Fibroblast of the aortic adventitia (primary cell): ENCODE results near the gene KBTBD2. TPM values are rescaled to one million over a fixed set of nuclear protein-coding genes. Genes with fewer than 3 reads are reported as not detected.
A peak's percentile ranks its signal among the peaks of the same experiment; 100 is the strongest.

ENCODE experiments used
- DNase-seq: peaks from one replicate; pipeline ENCODE4 v3.0.0-alpha.2; 2010; ENCODE audit warnings: low read depth
- H3K4me3 ChIP-seq: 2 replicates; pipeline ENCODE4 v1.5.1; 2011; ENCODE audit warnings: low read depth, mild to moderate bottlenecking, control low read depth, low read length, moderate library complexity
- CTCF ChIP-seq: IDR thresholded peaks from 2 replicates; pipeline ENCODE4 v1.5.1; 2011; ENCODE audit warnings: mild to moderate bottlenecking, low read length, control low read depth, inconsistent platforms; ENCODE audit not compliant: insufficient read depth
- total RNA-seq: library from RNA; depleted of rRNA; stranded (reverse); fragments of >200 nt; gene quantifications from 2 replicates; pipeline ENCODE4 v1.2.3, GENCODE V29; 2012; ENCODE audit warnings: low replicate concordance

Gene KBTBD2
- total RNA-seq: 18.2 and 35.9 TPM in 2 replicates

DNA sequence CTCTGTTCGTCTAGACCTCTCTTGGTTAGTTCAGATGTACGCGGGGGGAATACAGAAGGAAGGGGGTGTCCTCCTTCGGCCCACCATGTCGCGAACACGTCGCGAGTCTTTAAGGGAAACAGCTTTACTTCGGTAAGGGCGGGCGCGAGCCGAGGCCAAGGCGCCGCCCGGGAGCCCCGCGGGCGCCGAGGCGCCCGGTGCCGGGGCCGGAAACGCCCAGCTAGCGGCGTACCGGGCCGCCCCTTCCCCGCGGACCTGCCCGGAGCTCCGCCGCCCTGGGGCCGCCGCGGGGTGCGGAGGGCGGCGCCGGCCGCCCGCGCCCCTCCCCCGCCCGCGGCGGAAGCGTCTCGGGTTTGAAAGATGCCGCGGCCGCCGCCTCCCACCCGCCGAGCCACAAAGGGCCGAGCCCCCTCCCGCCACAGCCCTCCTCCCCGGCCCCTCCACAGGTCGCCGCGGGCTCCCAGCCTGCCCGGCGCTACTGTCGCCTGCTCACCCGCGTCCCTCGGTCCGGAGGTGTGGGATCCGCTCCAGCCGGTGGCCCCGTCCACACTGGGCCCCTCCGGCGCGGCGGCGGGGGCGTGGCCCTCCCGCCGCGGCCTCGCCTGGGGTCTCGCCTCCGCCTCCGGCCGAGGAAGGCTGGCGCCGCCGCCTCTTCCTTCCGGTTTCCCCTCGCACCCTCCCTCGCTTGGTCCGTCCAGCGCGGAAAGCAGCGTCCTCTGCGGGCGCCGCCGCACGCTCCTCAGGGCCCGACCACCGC, at the start of gene KBTBD2:
Gene KBTBD2 (minus strand): TSS at position 718 of the 757 bp plus-strand sequence. CDS start 12,156 bp downstream, outside the sequence.
- DNase-seq: peak; percentile 81
- peak within 1 kb of the TSS; percentile 81 for H3K4me3 ChIP-seq
- TF ChIP-seq CTCF: no peak

DNA sequence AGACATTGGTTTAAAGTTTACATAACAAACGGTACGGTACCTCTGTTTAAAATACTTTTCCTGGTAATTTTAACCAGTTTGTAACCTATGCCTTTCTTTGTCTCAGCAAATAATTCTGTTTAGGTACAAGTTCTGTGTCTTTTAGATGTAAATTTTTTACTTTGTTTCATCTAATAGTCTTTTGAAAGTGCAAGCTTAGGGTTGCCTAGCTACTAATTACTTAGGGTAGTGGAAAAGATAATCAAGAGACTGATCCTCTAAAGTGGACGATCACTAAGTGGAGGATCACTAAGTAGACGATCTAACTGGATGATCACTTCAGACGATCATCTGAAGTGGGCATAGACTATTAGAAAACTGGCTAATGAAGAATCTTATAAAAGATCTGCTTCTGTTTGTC, 49.6 kb upstream of the KBTBD2 start:
- TF ChIP-seq CTCF: no peak
- H3K4me3 ChIP-seq: peak overlapping the region; percentile 83
- DNase-seq: no peak

GRCh38 chr7:32937344-32938174, 46.0 kb upstream of the KBTBD2 start:
- DNase-seq: peak; percentile 57
- TF ChIP-seq CTCF: no peak
- no peak overlapping the region for H3K4me3 ChIP-seq

DNA sequence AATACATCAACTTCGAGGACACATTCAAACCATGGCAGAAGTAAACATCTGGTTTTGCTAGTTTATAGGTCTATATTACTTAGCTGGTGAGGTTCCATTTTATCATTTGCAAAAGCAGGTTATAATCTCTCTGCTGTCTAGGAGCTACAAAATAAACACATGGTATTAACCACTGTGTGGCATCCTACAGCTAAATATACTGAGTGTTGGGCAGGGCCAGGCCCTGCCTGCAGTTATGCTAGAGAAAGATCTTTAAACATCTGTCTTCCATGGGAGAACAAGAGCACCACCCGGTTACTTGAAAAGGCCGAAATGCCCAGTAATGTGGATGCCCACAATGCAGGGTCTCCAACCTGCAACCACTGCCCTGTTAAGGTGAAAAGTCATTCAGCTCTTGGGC, 45.1 kb upstream of the KBTBD2 start:
- DNase-seq: no peak
- no peak for TF ChIP-seq CTCF
- H3K4me3 ChIP-seq: no peak overlapping the region

GRCh38 chr7:32935558-32935957, 44.0 kb upstream of the KBTBD2 start:
- H3K4me3 ChIP-seq: no peak overlapping the region
- DNase-seq: no peak
- no peak for TF ChIP-seq CTCF

GRCh38 chr7:32930378-32930777, 38.8 kb upstream of the KBTBD2 start:
- H3K4me3 ChIP-seq: no peak overlapping the region
- DNase-seq: no peak
- no peak for TF ChIP-seq CTCF
